GM21529 (cell line): ENCODE data around the gene FGL2.
"Not testable (repeated sequence)": the region's sequence is repeated elsewhere in the genome, so short reads cannot be mapped to it uniquely, and the experiment has no call there.

Source experiments
- ATAC-seq: cut with Tn5 transposase; IDR thresholded peaks from one replicate; pipeline ENCODE4 v1.9.1; 2021; ENCODE audit not compliant: unreplicated experiment

Gene FGL2

GRCh38 chr7:77199013-77199966, at the start of gene FGL2:
Gene FGL2, minus strand, starts transcription at chr7:77199819. Its CDS starts 26 bp downstream, at chr7:77199793.
- no peak for ATAC-seq

GRCh38 chr7:77248154-77248553, 48.5 kb upstream of the FGL2 start:
- no peak for ATAC-seq

- ATAC-seq = peak; percentile 91
Measured at GRCh38 chr7:77247206-77247850, 47.7 kb upstream of the FGL2 start.

- ATAC-seq = no peak
Measured at GRCh38 chr7:77246026-77246640, 46.5 kb upstream of the FGL2 start.

GRCh38 chr7:77245015-77245755, 45.6 kb upstream of the FGL2 start:
- no peak for ATAC-seq

GRCh38 chr7:77244222-77244934, 44.8 kb upstream of the FGL2 start:
- no peak for ATAC-seq

GRCh38 chr7:77242554-77242953, 42.9 kb upstream of the FGL2 start:
- no peak for ATAC-seq

GRCh38 chr7:77242068-77242467, 42.4 kb upstream of the FGL2 start:
- no peak for ATAC-seq

- ATAC-seq = no peak
Measured at GRCh38 chr7:77239471-77239870, 39.9 kb upstream of the FGL2 start.

GRCh38 chr7:77238703-77239136, 39.1 kb upstream of the FGL2 start:
- ATAC-seq = no peak

- ATAC-seq = no peak
Measured at GRCh38 chr7:77235276-77235675, 35.7 kb upstream of the FGL2 start.

- no peak for ATAC-seq
Measured at GRCh38 chr7:77232467-77232866, 32.8 kb upstream of the FGL2 start.

- not testable (repeated sequence) for ATAC-seq
Measured at GRCh38 chr7:77228795-77229194, 29.2 kb upstream of the FGL2 start.

- no peak for ATAC-seq
Measured at GRCh38 chr7:77226357-77226839, 26.8 kb upstream of the FGL2 start.

GRCh38 chr7:77223261-77223660, 23.6 kb upstream of the FGL2 start:
- no peak for ATAC-seq

- ATAC-seq = no peak
Measured at GRCh38 chr7:77222819-77223218, 23.2 kb upstream of the FGL2 start.

- ATAC-seq = no peak
Measured at GRCh38 chr7:77222065-77222464, 22.4 kb upstream of the FGL2 start.

- not testable (repeated sequence) for ATAC-seq
Measured at GRCh38 chr7:77219701-77220331, 20.2 kb upstream of the FGL2 start.

GRCh38 chr7:77217474-77218185, 18.0 kb upstream of the FGL2 start:
- ATAC-seq = no peak
